GM19328 (cell line): ENCODE measurements around the gene KLK5.

Experiments used
- ATAC-seq: cut with Tn5 transposase; IDR thresholded peaks from one replicate; pipeline ENCODE4 v1.9.1; 2021; ENCODE audit warnings: mild to moderate bottlenecking, moderate library complexity; ENCODE audit not compliant: unreplicated experiment

KLK5 gene

GRCh38 chr19:50969413-50969760 lies 16.5 kb upstream of the KLK5 start, which contains the start of gene KLK6:
Gene KLK6 (minus strand): TSS chr19:50969591. CDS start chr19:50968104, 1,487 bp downstream.
- ATAC-seq: no peak

- no peak for ATAC-seq
These were observed 16.0 kb upstream of the KLK5 start for GRCh38 chr19:50968716-50969412.

GRCh38 chr19:50967929-50968715 lies 15.3 kb upstream of the KLK5 start:
- ATAC-seq: no peak

- no peak for ATAC-seq
These were observed 11.4 kb upstream of the KLK5 start for GRCh38 chr19:50964266-50964665.

DNA sequence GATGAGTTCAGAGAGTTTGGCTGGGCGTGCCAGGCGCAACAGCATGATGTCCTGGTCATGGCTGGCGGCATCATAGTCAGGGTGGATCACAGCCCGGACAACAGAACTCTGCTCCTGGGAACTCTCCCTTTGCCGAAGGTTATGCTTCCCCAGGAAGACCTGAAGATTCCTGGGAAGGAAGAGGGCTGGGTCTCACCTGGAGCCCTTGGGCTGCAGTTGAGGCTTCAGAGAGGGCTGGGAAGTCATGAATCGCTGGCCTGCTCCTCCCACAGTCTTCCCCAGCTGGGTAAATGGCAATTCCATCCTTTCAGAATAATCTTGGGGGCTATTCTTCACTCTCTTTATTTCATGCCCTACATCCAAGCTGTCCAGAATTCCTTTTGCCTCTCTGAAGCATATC lies 10.5 kb upstream of the KLK5 start:
- ATAC-seq: no peak

DNA sequence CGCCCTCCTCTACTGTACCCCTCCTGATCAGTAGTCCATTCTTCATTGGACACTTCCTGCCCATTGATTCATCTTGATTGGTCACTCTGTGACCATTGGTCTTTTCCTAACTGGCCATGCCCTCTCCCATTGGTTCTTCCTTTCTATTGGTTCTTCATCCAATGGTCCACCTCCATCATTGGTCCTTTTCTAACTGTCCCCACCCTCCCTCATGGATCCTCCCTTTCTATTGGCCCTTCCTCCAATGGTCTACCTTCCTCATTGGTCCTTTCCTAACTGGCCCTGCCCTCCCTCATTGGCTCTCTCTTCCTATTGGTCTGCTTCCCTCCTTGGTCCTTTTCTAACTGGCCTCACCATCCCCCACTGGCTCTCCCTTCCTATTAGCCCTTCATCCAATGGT lies 9.4 kb upstream of the KLK5 start:
- no peak for ATAC-seq

DNA sequence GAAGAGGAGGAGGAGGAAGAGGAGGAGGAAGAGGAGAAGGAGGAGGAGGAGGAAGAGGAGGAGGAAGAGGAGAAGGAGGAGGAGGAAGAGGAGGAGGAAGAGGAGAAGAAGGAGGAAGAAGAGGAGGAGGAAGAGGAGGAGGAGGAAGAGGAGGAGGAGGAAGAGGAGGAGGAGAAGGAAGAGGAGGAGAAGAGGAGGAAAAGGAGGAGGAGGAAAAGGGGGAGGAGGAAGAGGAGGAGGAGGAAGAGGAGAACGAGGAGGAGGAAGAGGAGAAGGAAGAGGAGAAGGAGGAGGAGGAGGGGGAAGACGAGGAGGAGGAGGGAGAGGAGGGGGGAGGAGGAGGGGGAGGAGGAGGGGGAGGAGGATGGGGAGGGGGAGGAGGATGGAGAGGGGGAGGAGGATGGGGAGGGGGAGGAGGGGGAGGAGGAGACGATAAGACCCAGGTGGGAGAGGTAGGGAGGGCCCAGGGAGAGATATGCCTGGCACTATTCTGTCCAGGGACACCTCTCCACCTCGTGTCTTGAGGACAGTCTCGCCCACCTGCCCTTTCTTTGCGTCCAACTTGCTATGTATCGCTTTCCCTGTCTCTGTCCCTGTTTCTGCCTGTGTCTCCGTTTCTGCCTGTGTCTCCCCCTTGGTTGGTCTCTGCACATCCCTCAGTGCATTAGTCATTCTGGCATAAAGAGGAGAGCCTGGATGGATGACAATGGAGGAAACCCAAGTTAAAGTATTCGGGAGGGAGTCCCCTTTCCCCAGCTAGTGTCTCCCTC lies 7.1 kb upstream of the KLK5 start:
- ATAC-seq: no peak

GRCh38 chr19:50957587-50957986 lies 4.7 kb upstream of the KLK5 start:
- no peak for ATAC-seq

DNA sequence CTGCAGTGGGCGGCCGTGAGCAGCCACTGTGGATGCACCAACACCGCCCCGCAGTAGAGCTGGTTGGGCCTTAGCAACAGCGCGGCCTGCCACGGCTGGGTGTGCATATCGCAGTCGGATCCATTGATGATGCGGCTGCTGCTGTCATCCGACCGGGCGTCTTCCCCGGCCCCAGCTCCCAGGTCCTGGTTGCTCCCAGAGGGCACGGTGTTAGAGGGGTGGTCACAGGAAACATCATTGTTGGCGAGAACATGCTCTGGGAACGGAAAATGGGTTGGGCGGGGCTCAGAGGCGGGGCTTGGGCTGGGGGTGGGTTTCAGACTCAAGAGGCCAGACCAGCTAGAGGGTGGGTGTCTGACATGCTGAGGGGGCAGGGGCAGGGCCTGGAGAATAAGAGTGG lies 3.0 kb downstream of the KLK5 start:
- no peak for ATAC-seq

DNA sequence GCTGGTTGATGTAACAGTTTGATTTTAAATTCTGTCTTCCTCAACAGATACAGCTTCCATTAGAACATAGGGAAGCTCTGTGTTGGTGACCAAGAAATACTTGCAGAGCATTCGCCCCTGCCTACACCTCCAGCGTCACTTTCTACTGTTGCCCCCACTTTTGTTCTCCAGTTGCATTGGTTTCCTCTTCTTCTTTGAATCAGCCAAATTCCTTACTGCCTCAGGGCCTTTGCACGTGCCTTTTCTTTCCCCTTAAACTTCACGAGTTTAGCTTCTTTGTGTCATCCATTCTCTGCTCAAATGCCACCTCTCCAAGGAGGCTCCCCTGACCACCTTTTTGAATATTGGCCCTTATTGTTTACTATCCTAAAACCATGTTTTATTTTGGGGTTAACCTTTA lies 5.7 kb downstream of the KLK5 start:
- no peak for ATAC-seq

DNA sequence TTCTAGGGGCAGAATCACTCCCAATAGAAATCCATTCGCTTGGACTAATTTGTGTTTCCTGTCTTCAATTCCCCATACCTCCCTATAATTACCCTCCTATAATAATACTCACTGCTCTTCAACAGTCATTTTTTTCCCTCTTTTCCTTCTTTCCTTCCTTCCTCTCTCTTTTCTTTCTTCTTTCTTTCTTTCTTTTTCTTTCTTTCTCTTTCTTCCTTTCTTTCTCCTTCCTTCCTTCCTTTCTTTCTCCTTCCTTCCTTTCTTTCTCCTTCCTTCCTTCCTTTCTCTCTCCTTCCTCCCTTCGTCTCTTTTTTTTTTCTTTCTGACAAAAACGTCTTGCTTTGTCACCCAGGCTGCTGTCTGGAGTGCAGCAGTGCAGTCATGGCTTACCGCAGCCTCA lies 8.0 kb downstream of the KLK5 start:
- ATAC-seq: no peak

- no peak for ATAC-seq
These were observed 9.6 kb downstream of the KLK5 start for GRCh38 chr19:50943074-50943828.

- ATAC-seq: no peak
These were observed 13.2 kb downstream of the KLK5 start for GRCh38 chr19:50939596-50939995.

GRCh38 chr19:50933640-50934039 lies 19.2 kb downstream of the KLK5 start:
- no peak for ATAC-seq

DNA sequence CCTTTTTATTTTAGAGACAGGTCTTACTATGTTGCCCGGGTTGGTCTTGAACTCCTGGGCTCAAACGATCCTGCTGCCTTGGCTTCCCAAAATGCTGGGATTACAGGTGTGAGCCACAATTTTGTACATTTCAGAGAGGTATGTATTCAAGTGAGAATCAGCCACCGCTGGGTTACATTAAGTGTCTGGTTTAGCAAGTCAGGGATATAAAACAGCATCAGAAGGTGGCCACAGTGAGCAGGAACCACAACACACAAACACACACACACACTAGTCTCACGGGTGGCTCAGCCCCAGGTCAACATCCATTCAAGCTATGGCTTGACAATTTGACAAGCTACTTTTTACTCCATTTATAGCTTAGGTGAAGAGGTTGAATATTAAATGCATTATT lies 20.2 kb downstream of the KLK5 start:
- no peak for ATAC-seq

DNA sequence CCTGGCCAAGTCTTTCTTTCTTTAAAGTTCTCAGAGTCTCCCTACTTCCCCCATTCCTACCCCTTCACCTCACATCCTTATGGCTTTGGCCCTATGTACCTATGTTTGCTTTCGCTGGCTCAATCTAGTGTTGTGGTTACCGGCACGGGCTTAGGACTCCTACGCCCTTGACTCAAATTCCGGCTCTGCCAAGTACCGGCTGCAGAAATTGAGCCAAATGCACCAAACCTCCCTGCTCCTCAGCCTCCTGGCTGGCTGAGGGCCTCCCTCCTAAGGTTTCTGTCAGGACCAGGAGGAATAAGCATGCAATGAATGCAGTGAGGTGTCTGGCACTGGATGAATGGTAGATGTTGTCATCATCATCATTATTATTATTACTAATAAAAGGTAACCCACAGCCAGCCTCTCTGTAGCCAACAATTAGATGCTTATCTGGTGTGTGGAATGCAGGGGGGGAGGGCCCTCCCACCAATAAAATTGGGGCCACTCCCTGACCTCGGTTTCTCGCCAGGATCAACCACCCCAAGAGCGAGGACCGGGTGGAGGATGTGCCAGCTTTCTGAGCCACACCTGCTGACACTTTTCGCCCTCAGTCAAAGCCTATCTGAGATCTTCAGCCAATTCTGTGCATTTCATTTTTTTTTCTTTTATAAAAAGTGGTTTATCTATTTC lies 20.7 kb downstream of the KLK5 start:
- ATAC-seq: no peak

DNA sequence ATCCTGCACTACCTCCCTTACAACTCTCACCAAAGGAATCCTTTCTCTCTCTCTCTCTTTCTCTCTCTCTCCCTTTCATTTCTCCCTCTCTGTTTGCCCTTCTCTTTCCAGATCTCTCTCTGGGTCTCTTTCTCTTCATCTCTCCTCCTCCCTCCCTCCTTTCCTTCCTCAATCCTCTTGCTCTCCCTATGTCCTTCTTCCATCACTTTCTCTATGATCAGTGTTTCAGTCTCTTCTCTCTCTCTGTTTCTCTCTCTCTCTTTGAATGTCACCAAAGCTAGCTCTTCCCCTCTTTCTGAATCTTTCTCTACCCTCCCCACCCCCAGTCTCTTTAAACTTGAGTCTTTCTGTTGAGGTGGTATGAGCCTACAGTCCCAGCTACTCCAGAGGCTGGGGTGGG lies 21.8 kb downstream of the KLK5 start:
- ATAC-seq: no peak

DNA sequence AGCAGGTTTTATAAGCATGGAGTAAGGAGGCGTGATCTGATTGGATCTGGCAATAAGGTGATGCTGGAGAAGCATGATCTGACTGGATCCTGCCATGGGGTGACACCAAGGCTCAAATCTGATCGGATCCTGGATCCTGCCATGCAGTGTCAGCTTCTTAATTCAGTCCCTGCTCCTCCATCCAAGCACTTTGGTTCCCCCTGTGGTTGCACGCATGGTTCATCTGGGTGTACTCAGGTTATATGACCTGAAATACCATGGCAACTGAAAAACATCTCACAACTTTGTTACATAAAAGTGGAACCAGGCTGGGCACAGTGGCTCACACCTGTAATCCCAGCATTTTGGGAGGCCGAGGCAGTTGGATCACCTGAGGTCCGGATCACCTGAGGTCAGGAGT lies 24.0 kb downstream of the KLK5 start:
- ATAC-seq: no peak

GRCh38 chr19:50926144-50926543 lies 26.7 kb downstream of the KLK5 start:
- ATAC-seq: no peak

DNA sequence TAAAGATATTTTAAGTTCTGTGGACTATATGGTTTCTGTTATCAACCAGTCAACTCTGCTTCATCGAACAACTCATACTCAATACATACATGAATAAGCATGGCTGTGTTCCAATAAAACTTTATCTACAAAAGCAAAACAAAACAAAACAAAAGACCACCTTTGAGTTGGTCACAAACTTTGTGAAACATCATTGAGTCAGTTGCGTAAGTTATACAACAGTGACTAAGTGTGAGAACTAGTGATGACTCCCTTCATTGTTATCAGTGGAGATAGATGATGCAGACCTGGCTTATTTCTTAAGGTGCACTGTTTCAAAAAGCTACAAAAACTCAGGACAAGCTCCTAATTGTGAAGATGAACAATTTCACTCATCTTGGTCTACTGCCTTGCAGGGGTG lies 27.1 kb downstream of the KLK5 start:
- no peak for ATAC-seq

- ATAC-seq: no peak
These were observed 28.3 kb downstream of the KLK5 start for GRCh38 chr19:50924586-50924985.
